K562 (cell line): ENCODE measurements around the gene UBE3D. TPM values are rescaled to one million over a fixed set of nuclear protein-coding genes. Genes with fewer than 3 reads are reported as not detected.

Source experiments
- ATAC-seq: fragments of 200-7000 bp; cut with Tn5 transposase; 3 replicates; pipeline ENCODE4 v1.9.1; 2020; ENCODE audit warnings: moderate library complexity
- BruUV-seq: library from RNA; stranded (reverse); fragments of 400-500 nt; replicated peaks from 2 replicates; lab custom pipeline; 2021; lab: Mats Ljungman, UMichigan
- CTCF ChIA-PET: fragments of 300-600 bp; formaldehyde crosslinking; extraction: SDS; loops from one replicate; lab custom pipeline; 2021; ENCODE audit warnings: low intra/inter-chr PET ratio; lab: Yijun Ruan, JAX
- POLR2A ChIA-PET: fragments of 300-600, 350-650 bp; sonication (Branson Sonifier 250); formaldehyde crosslinking; extraction: SDS; loops from one replicate; lab custom pipeline; 2021; ENCODE audit warnings: antibody characterized with exemption, inconsistent platforms; lab: Yijun Ruan, JAX
- DNase-seq, 4 experiments: peaks; one replicate each; pipeline versions ENCODE4 v3.0.0 to v3.0.0-alpha.2; 2011 to 2018; ENCODE audit warnings: low spot score in 3 of 4, mixed read lengths in 3 of 4; ENCODE audit errors: extremely low read depth in 1 of 4
- FAIRE-seq: peaks from 2 replicates; lab custom pipeline; 2011; peaks lifted over from hg19 to GRCh38; lab: Jason Lieb, UNC
- H2AFZ ChIP-seq: 2 replicates; pipeline ENCODE4 v1.6.0; 2011; ENCODE audit warnings: low read depth, low read length, control low read depth, inconsistent platforms
- H3K27ac ChIP-seq: fragments of 200-600 bp; 3 replicates; pipeline ENCODE4 v1.8.0; 2011; ENCODE audit warnings: low read depth, mild to moderate bottlenecking, control low read depth, inconsistent platforms, low read length, moderate library complexity, mixed read lengths; ENCODE audit errors: extremely low read depth
- H3K27me3 ChIP-seq, 2 experiments: fragments of 300-600 bp in 1 of 2; 2 replicates in 1 of 2; 3 replicates in 1 of 2; pipeline versions ENCODE4 v1.6.0 to v1.8.0; 2011; ENCODE audit warnings: inconsistent platforms in 2 of 2, low read length in 2 of 2, mild to moderate bottlenecking in 1 of 2, mixed read lengths in 1 of 2, moderate library complexity in 1 of 2; ENCODE audit not compliant: control insufficient read depth in 2 of 2, insufficient read depth in 2 of 2
- H3K36me3 ChIP-seq: fragments of 300-600 bp; 3 replicates; pipeline ENCODE4 v1.8.0; 2011; ENCODE audit warnings: mild to moderate bottlenecking, low read length, inconsistent platforms; ENCODE audit not compliant: control insufficient read depth, insufficient read depth
- H3K4me1 ChIP-seq, 2 experiments: fragments of 200-600 bp in 1 of 2; replicated peaks in 1 of 2; 2 replicates in 1 of 2; 3 replicates in 1 of 2; pipeline versions ENCODE4 v1.5.1 to v1.8.0; 2011; ENCODE audit warnings: inconsistent platforms in 2 of 2, low read length in 2 of 2, mild to moderate bottlenecking in 1 of 2, mixed read lengths in 1 of 2, moderate library complexity in 1 of 2; ENCODE audit not compliant: control insufficient read depth in 2 of 2, insufficient read depth in 2 of 2
- H3K4me2 ChIP-seq: 2 replicates; pipeline ENCODE4 v1.6.1; 2011; ENCODE audit warnings: low read length, control low read depth, inconsistent platforms, mixed read lengths; ENCODE audit not compliant: insufficient read depth
- H3K4me3 ChIP-seq: fragments of 200-600 bp; sonication (generic), shearing (Covaris generic); 2 replicates; pipeline ENCODE4 v1.5.1; 2016; ENCODE audit warnings: control low read depth, inconsistent platforms
- H3K79me2 ChIP-seq: fragments of 200-600 bp; 3 replicates; pipeline ENCODE4 v1.8.0; 2011; ENCODE audit warnings: low read length, inconsistent platforms; ENCODE audit not compliant: control insufficient read depth, insufficient read depth
- H3K9ac ChIP-seq, 2 experiments: 2 replicates each; pipeline versions ENCODE4 v1.6.0 to v1.6.1; 2011; ENCODE audit warnings: low read depth in 2 of 2, low read length in 2 of 2, control low read depth in 1 of 2, inconsistent platforms in 1 of 2, mild to moderate bottlenecking in 1 of 2, mixed read lengths in 1 of 2; ENCODE audit not compliant: insufficient read depth in 1 of 2
- H3K9me1 ChIP-seq: one replicate; pipeline ENCODE4 v1.6.0; 2011; ENCODE audit warnings: inconsistent platforms, mild to moderate bottlenecking, low read length, moderate library complexity; ENCODE audit not compliant: control insufficient read depth, insufficient read depth
- H3K9me3 ChIP-seq: replicated peaks from 2 replicates; pipeline ENCODE4 v1.5.1; 2011; ENCODE audit warnings: low read depth, low read length, inconsistent platforms; ENCODE audit not compliant: control insufficient read depth, insufficient read depth
- H4K20me1 ChIP-seq: replicated peaks from 2 replicates; pipeline ENCODE4 v1.6.1; 2011; ENCODE audit warnings: low read length, inconsistent platforms, mixed read lengths; ENCODE audit not compliant: control insufficient read depth, insufficient read depth
- CGGBP1 ChIP-seq: fragments of 250-450 bp; sonication (Bioruptor Pico); IDR thresholded peaks from 2 replicates; pipeline ENCODE4 v1.9.0; 2021; ENCODE audit warnings: mild to moderate bottlenecking
- DNMT1 ChIP-seq: fragments of 450-650 bp; IDR thresholded peaks from 2 replicates; pipeline ENCODE4 v1.6.1; 2016; ENCODE audit warnings: antibody characterized with exemption, mild to moderate bottlenecking
- GABPA ChIP-seq: fragments of 200-800 bp; sonication (Bioruptor generic); conservative IDR thresholded peaks from 2 replicates; pipeline ENCODE4 v1.6.1; 2016; ENCODE audit warnings: low read depth, missing genetic modification characterization, missing compliant biosample characterization
- GABPB2 ChIP-seq: fragments of 250-450 bp; sonication (Bioruptor Pico); conservative IDR thresholded peaks from 2 replicates; pipeline ENCODE4 v1.5.1; 2021; ENCODE audit warnings: mild to moderate bottlenecking
- MITF ChIP-seq: IDR thresholded peaks from 2 replicates; pipeline ENCODE4 v1.6.1; 2014; ENCODE audit warnings: antibody characterized with exemption
- NFIC ChIP-seq: fragments of 450-650 bp; IDR thresholded peaks from 2 replicates; pipeline ENCODE4 v1.6.1; 2017; ENCODE audit warnings: mild to moderate bottlenecking, inconsistent platforms
- NFRKB ChIP-seq: fragments of 450-650 bp; IDR thresholded peaks from 2 replicates; pipeline ENCODE4 v1.6.1; 2016; ENCODE audit warnings: low read depth
- NFYB ChIP-seq: IDR thresholded peaks from 2 replicates; pipeline ENCODE4 v1.6.1; 2011; ENCODE audit warnings: mild to moderate bottlenecking, moderate library complexity; ENCODE audit not compliant: insufficient read length; ENCODE audit errors: extremely low read depth
- SNAPC5 ChIP-seq: fragments of 250-450 bp; sonication (Bioruptor Pico); IDR thresholded peaks from 2 replicates; pipeline ENCODE4 v1.8.0; 2021; ENCODE audit warnings: moderate library complexity, mild to moderate bottlenecking, inconsistent platforms
- UBTF ChIP-seq, 2 experiments: IDR thresholded peaks; 2 replicates each; pipeline ENCODE4 v1.6.1; 2012; ENCODE audit warnings: improper control_type of control experiment in 2 of 2, low read depth in 2 of 2, low read length in 2 of 2, borderline replicate concordance in 1 of 2
- ZBTB17 ChIP-seq: fragments of 450-650 bp; formaldehyde crosslinking; IDR thresholded peaks from 2 replicates; pipeline ENCODE4 v1.4.0; 2020; ENCODE audit warnings: mild to moderate bottlenecking
- ZNF444 ChIP-seq: fragments of 250-450 bp; sonication (Bioruptor Pico); IDR thresholded peaks from 2 replicates; pipeline ENCODE4 v1.4.0; 2020; ENCODE audit warnings: mild to moderate bottlenecking, moderate library complexity
- ZNF512 ChIP-seq: IDR thresholded peaks from 2 replicates; pipeline ENCODE4 v1.6.1; 2016; ENCODE audit warnings: missing genetic modification characterization, missing compliant biosample characterization
- WGBS: fragments of 100-300 bp; shearing (Covaris generic); methylation state at CpG from one replicate; pipeline ENCODE4 v1.1.6; 2016; ENCODE audit warnings: low coverage, mixed read lengths; ENCODE audit not compliant: insufficient coverage; ENCODE audit errors: missing lambda C conversion rate; 5-methylcytosine and 5-hydroxymethylcytosine counted together
- in situ Hi-C: fragments of 300-500 bp; cut with MboI; formaldehyde crosslinking; loops from 4 replicates; pipeline ENCODE4 v1.15.0; 2018; ENCODE audit warnings: inconsistent platforms, mixed read lengths
- intact Hi-C: fragments of 100-400 bp; cut with micrococcal nuclease; formaldehyde crosslinking; loops from 2 replicates; pipeline ENCODE4 v1.14.2; 2022
- polyA plus RNA-seq, 8 experiments: library from polyadenylated mRNA; depleted of rRNA in 4 of 8; stranded (reverse) in 5 of 8; unstranded in 3 of 8; fragments of >200 nt; fragmentation: Nextera tagmentation in 2 of 8; fragmentation: Illumina TruSeq in 1 of 8; extraction: Ambion mirVana in 2 of 8; extraction: Trizol in 1 of 8; gene quantifications; 2 replicates each; pipeline versions ENCODE4 v1.2.1 to v1.2.3, GENCODE V29; 2011 to 2014; ENCODE audit warnings: inconsistent platforms in 1 of 8, missing spikeins in 1 of 8
- total RNA-seq, 7 experiments: library from RNA; depleted of rRNA in 6 of 7; stranded (reverse); fragments of >200 nt in 6 of 7; fragmentation: Illumina TruSeq in 2 of 7; extraction: Trizol in 2 of 7; gene quantifications; 2 replicates each; pipeline versions ENCODE4 v1.2.1 to v1.2.3, GENCODE V29; 2011 to 2021; ENCODE audit warnings: low replicate concordance in 1 of 7

Gene UBE3D
- total and polyA plus RNA-seq, 9 of the 15 experiments (the other 6 are each of a cell fraction or from before 2014, with no cell fraction given), result 9.4 to 17.6 (median 11.9) TPM

- no peak overlapping the region for H2AFZ ChIP-seq
- POLR2A ChIA-PET, result no interaction called here
- no peaks in the 10 kb centered on the region for H3K27me3 ChIP-seq
Measured at GRCh38 chr6:82957171-82957867, 108.3 kb downstream of the UBE3D start.

More at GRCh38 chr6:82957171-82957867, 108.3 kb downstream of the UBE3D start:
- Histone ChIP-seq H3K36me3 (peaks cover 7% of the 10 kb centered on the region; the same call in 1 of the 3 replicates), H4K20me1 (no peaks in the 10 kb centered on the region), H3K9ac (no peak overlapping the region), H3K9me1 (no peaks in the 10 kb centered on the region), H3K4me2 (no peak overlapping the region), H3K79me2 (no peaks in the 10 kb centered on the region), H3K4me1 (peaks cover 0 to 3% of the 10 kb centered on the region in 2 experiments; a peak in 1 of 5 replicates), H3K27ac (no peak overlapping the region), H3K4me3 (no peak overlapping the region), H3K9me3 (no peaks in the 10 kb centered on the region)
- ATAC-seq, result no peak
- in situ Hi-C loops, result no loop called here
- CTCF ChIA-PET, result no interaction called here
- no TSS peak for BruUV-seq
- FAIRE-seq, result no peak
- intact Hi-C loops, result no loop called here
- TF ChIP-seq CGGBP1 (CRISPR knock-in tag), result no peak
- no peak for TF ChIP-seq ZNF512
- TF ChIP-seq NFIC, result no peak
- no peak for TF ChIP-seq GABPB2
- no peak for TF ChIP-seq GABPA (tag)
- TF ChIP-seq DNMT1, result no peak
- TF ChIP-seq ZBTB17 (CRISPR knock-in tag), result no peak
- TF ChIP-seq NFYB, result no peak
- TF ChIP-seq SNAPC5, result no peak
- TF ChIP-seq NFRKB, result no peak
- no peak for TF ChIP-seq MITF
- no peak for TF ChIP-seq UBTF (IDR thresholded peaks at IDR 0.05; ENCODE audit: borderline replicate concordance in 1 of 2, low read depth in 2 of 2, low read length in 2 of 2)
- no peak for TF ChIP-seq ZNF444 (CRISPR knock-in tag)
- DNase-seq, result no peak
- WGBS, result 74% methylated on average over 9 of the region's 9 CpGs
